ENCODE data around the gene TRHDE.
A peak's percentile ranks its signal among the peaks of the same experiment; 100 is the strongest.
"Not testable (repeated sequence)": the region's sequence is repeated elsewhere in the genome, so short reads cannot be mapped to it uniquely, and the experiment has no call there.

The TRHDE gene

DNA sequence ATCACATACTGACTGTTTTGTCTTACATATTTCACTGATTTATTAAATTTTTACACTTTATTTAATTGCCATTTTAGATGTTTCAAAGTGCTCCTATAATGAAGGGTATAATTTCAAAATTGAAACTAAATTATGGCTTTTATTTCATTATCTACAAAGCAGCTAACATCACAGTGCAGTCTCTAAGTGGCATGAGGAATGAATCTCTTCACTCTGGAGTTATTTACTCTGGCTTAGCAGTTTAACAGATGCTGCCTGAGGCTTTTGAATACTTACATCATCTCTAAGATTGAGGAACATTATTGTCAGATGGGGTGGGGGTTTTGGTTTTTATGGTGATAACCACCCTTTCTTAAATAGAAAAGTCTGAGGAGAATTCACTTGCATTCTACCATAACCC lies 386.4 kb downstream of the TRHDE start:
- no peak overlapping the region for H3K23ac ChIP-seq (ENCODE audit: low read depth, low read length, poor library complexity)
- H3K4me1 ChIP-seq (ENCODE audit: control insufficient read depth in 2 of 2, insufficient read depth in 1 of 2, low read depth in 1 of 2, low read length in 2 of 2): no peaks in the 10 kb centered on the region
- no peak overlapping the region for H2BK5ac ChIP-seq (ENCODE audit: low read length)
- no peaks in the 10 kb centered on the region for H3K27me3 ChIP-seq (ENCODE audit: control insufficient read depth in 3 of 3, insufficient read depth in 3 of 3, low read depth in 1 of 3, low read length in 3 of 3)
- H4K8ac ChIP-seq (ENCODE audit: low read depth, low read length): no peak overlapping the region
- no peak for DNase-seq (ENCODE audit: low spot score)
- no peak overlapping the region for H3K4me2 ChIP-seq (ENCODE audit: insufficient read depth, low read length, poor library complexity, severe bottlenecking)
- no peak overlapping the region for H2AFZ ChIP-seq (ENCODE audit: low read length)
- H2AK5ac ChIP-seq (ENCODE audit: low read depth, low read length): no peak overlapping the region
- no peak overlapping the region for H3K18ac ChIP-seq (ENCODE audit: low read length)
- no peak overlapping the region for H2BK120ac ChIP-seq (ENCODE audit: low read depth, low read length)
- no peak overlapping the region for H2BK15ac ChIP-seq (ENCODE audit: low read length)
- H3K4ac ChIP-seq (ENCODE audit: low read length): no peak overlapping the region
- no peak overlapping the region for H3K4me3 ChIP-seq (ENCODE audit: low read length in 2 of 2)
- no peaks in the 10 kb centered on the region for H3K36me3 ChIP-seq (replicated peaks in 1 of 2; ENCODE audit: control insufficient read depth in 2 of 2, insufficient read depth in 2 of 2, low read length in 2 of 2)
- no peak overlapping the region for H3K9ac ChIP-seq (ENCODE audit: low read depth, low read length, poor library complexity)
- H3K27ac ChIP-seq (replicated peaks; ENCODE audit: low read length): no peak overlapping the region
- no peaks in the 10 kb centered on the region for H3K79me1 ChIP-seq (ENCODE audit: low read depth, low read length)
- no peak overlapping the region for H3K14ac ChIP-seq (ENCODE audit: low read length)
- H4K91ac ChIP-seq (ENCODE audit: low read depth, low read length, poor library complexity): no peak overlapping the region
- no peak overlapping the region for H2BK12ac ChIP-seq (ENCODE audit: low read length)
- H3K9me3 ChIP-seq (replicated peaks in 1 of 2; ENCODE audit: control insufficient read depth in 2 of 2, insufficient read depth in 1 of 2, low read depth in 1 of 2, low read length in 2 of 2): no peaks in the 10 kb centered on the region

DNA sequence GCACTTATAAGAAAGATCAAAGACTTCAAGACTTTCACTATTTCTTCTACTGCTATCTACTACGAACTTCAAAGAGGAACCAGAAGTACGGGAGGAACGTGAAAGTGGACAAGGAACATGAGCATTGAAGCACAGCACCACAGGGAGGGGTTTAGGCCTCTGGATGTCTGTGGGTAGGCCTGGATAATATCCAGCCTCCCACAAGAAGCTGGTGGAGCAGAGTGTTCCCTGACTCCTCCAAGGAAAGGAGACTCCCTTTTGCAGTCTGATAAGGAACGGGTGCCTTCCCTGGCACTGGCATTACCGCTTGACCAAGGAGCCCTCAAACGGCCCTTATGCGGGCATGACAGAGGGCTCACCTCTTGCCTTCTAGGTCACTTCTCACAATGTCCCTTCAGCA lies 388.0 kb downstream of the TRHDE start:
- not testable (repeated sequence) for H3K9ac ChIP-seq (ENCODE audit: low read depth, low read length, poor library complexity); H3K4ac ChIP-seq (ENCODE audit: low read length); H2BK5ac ChIP-seq (ENCODE audit: low read length); H4K8ac ChIP-seq (ENCODE audit: low read depth, low read length); H2BK120ac ChIP-seq (ENCODE audit: low read depth, low read length); H3K36me3 ChIP-seq (replicated peaks in 1 of 2; ENCODE audit: control insufficient read depth in 2 of 2, insufficient read depth in 2 of 2, low read length in 2 of 2); H3K4me3 ChIP-seq (ENCODE audit: low read length in 2 of 2); H3K27me3 ChIP-seq (ENCODE audit: control insufficient read depth in 3 of 3, insufficient read depth in 3 of 3, low read depth in 1 of 3, low read length in 3 of 3); H2BK15ac ChIP-seq (ENCODE audit: low read length); H2BK12ac ChIP-seq (ENCODE audit: low read length); H3K27ac ChIP-seq (replicated peaks; ENCODE audit: low read length); H4K91ac ChIP-seq (ENCODE audit: low read depth, low read length, poor library complexity); H3K18ac ChIP-seq (ENCODE audit: low read length); H3K14ac ChIP-seq (ENCODE audit: low read length); H3K4me1 ChIP-seq (ENCODE audit: control insufficient read depth in 2 of 2, insufficient read depth in 1 of 2, low read depth in 1 of 2, low read length in 2 of 2); DNase-seq (ENCODE audit: low spot score); H2AK5ac ChIP-seq (ENCODE audit: low read depth, low read length); H3K9me3 ChIP-seq (replicated peaks in 1 of 2; ENCODE audit: control insufficient read depth in 2 of 2, insufficient read depth in 1 of 2, low read depth in 1 of 2, low read length in 2 of 2); H3K4me2 ChIP-seq (ENCODE audit: insufficient read depth, low read length, poor library complexity, severe bottlenecking); H3K23ac ChIP-seq (ENCODE audit: low read depth, low read length, poor library complexity); H3K79me1 ChIP-seq (ENCODE audit: low read depth, low read length); H2AFZ ChIP-seq (ENCODE audit: low read length)
- no CpG with 5 or more reads among the region's 7 CpGs for WGBS, 2 donors (ENCODE audit: extremely low coverage in 2 of 2, insufficient read length in 2 of 2, insufficient replicate concordance in 1 of 2)

DNA sequence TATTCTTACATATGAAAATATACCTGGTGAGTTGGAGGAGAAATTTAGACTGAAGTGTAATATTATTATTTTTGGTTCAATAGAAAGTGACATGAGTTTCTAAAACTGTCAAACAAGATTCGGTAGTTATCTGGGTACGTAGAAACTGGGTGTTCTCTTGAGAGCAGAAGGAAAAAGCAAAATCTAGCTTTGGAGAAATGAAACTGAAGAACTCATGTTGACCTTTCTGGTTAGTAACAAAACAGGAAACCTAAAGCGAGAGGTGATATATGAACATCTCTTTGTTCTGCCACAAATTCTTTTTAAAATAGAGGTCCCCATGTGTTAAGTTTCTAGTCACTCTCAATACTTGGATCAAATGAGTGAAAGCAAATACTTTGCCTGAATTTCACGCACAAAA lies 401.7 kb downstream of the TRHDE start:
- Histone ChIP-seq H4K8ac (ENCODE audit: low read depth, low read length) (no peak overlapping the region), H2BK12ac (ENCODE audit: low read length) (no peak overlapping the region), H4K91ac (ENCODE audit: low read depth, low read length, poor library complexity) (no peak overlapping the region), H3K18ac (ENCODE audit: low read length) (no peak overlapping the region), H3K36me3 (replicated peaks in 1 of 2; ENCODE audit: control insufficient read depth in 2 of 2, insufficient read depth in 2 of 2, low read length in 2 of 2) (no peaks in the 10 kb centered on the region), H3K4me2 (ENCODE audit: insufficient read depth, low read length, poor library complexity, severe bottlenecking) (no peak overlapping the region), H2BK120ac (ENCODE audit: low read depth, low read length) (no peak overlapping the region), H3K9me3 (replicated peaks in 1 of 2; ENCODE audit: control insufficient read depth in 2 of 2, insufficient read depth in 1 of 2, low read depth in 1 of 2, low read length in 2 of 2) (no peaks in the 10 kb centered on the region), H3K27ac (replicated peaks; ENCODE audit: low read length) (no peak overlapping the region), H3K9ac (ENCODE audit: low read depth, low read length, poor library complexity) (no peak overlapping the region), H3K23ac (ENCODE audit: low read depth, low read length, poor library complexity) (no peak overlapping the region), H3K14ac (ENCODE audit: low read length) (no peak overlapping the region), H2AFZ (ENCODE audit: low read length) (peak overlapping the region; percentile 27), H2BK5ac (ENCODE audit: low read length) (no peak overlapping the region), H3K4ac (ENCODE audit: low read length) (no peak overlapping the region), H2AK5ac (ENCODE audit: low read depth, low read length) (no peak overlapping the region), H3K4me1 (ENCODE audit: control insufficient read depth in 2 of 2, insufficient read depth in 1 of 2, low read depth in 1 of 2, low read length in 2 of 2) (peaks cover 0 to 18% of the 10 kb centered on the region in 2 donors), H2BK15ac (ENCODE audit: low read length) (no peak overlapping the region), H3K79me1 (ENCODE audit: low read depth, low read length) (no peaks in the 10 kb centered on the region), H3K27me3 (ENCODE audit: control insufficient read depth in 3 of 3, insufficient read depth in 3 of 3, low read depth in 1 of 3, low read length in 3 of 3) (no peaks in the 10 kb centered on the region), H3K4me3 (ENCODE audit: low read length in 2 of 2) (no peak overlapping the region)
- no CpG with 5 or more reads among the region's 4 CpGs for WGBS, 2 donors (ENCODE audit: extremely low coverage in 2 of 2, insufficient read length in 2 of 2, insufficient replicate concordance in 1 of 2)
- no peak for DNase-seq (ENCODE audit: low spot score)

DNA sequence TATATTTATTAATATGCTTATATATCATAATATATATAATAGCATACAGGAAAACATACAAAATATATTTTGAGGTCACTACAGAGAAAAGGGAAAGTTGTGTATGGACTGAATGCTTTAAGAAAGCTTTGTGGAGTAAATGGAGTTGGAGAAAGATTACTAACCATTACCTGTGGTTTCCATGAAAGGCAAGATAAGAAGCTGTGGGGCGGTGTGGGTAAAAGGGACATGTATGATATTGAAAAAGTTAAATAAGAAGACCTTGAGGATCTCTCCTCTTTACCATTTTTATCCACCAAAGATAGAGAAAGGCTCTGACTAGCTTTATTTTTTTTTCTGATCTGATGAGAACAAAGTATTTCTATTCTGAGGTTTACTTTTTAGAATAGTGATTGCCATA lies 404.4 kb downstream of the TRHDE start:
- Histone ChIP-seq H3K4ac (ENCODE audit: low read length) (no peak overlapping the region), H3K4me2 (ENCODE audit: insufficient read depth, low read length, poor library complexity, severe bottlenecking) (no peak overlapping the region), H2BK12ac (ENCODE audit: low read length) (no peak overlapping the region), H2BK120ac (ENCODE audit: low read depth, low read length) (no peak overlapping the region), H4K8ac (ENCODE audit: low read depth, low read length) (no peak overlapping the region), H3K27me3 (ENCODE audit: control insufficient read depth in 3 of 3, insufficient read depth in 3 of 3, low read depth in 1 of 3, low read length in 3 of 3) (no peaks in the 10 kb centered on the region), H3K4me3 (ENCODE audit: low read length in 2 of 2) (no peak overlapping the region), H3K23ac (ENCODE audit: low read depth, low read length, poor library complexity) (no peak overlapping the region), H3K27ac (replicated peaks; ENCODE audit: low read length) (no peak overlapping the region), H3K18ac (ENCODE audit: low read length) (no peak overlapping the region), H3K14ac (ENCODE audit: low read length) (no peak overlapping the region), H3K9me3 (replicated peaks in 1 of 2; ENCODE audit: control insufficient read depth in 2 of 2, insufficient read depth in 1 of 2, low read depth in 1 of 2, low read length in 2 of 2) (no peaks in the 10 kb centered on the region), H4K91ac (ENCODE audit: low read depth, low read length, poor library complexity) (no peak overlapping the region), H3K36me3 (replicated peaks in 1 of 2; ENCODE audit: control insufficient read depth in 2 of 2, insufficient read depth in 2 of 2, low read length in 2 of 2) (no peaks in the 10 kb centered on the region), H2BK5ac (ENCODE audit: low read length) (no peak overlapping the region), H2AFZ (ENCODE audit: low read length) (no peak overlapping the region), H2AK5ac (ENCODE audit: low read depth, low read length) (no peak overlapping the region), H3K79me1 (ENCODE audit: low read depth, low read length) (no peaks in the 10 kb centered on the region), H3K4me1 (ENCODE audit: control insufficient read depth in 2 of 2, insufficient read depth in 1 of 2, low read depth in 1 of 2, low read length in 2 of 2) (peaks cover 0 to 19% of the 10 kb centered on the region in 2 donors), H2BK15ac (ENCODE audit: low read length) (no peak overlapping the region), H3K9ac (ENCODE audit: low read depth, low read length, poor library complexity) (no peak overlapping the region)
- WGBS, 2 donors (ENCODE audit: extremely low coverage in 2 of 2, insufficient read length in 2 of 2, insufficient replicate concordance in 1 of 2): no CpG with 5 or more reads among the region's 1 CpG
- DNase-seq (ENCODE audit: low spot score): no peak

All from neuronal stem cell (in vitro differentiated cells).